Measurements from ENCODE around the gene PACSIN1. TPM values are rescaled to one million over a fixed set of nuclear protein-coding genes. Genes with fewer than 3 reads are reported as not detected.
A peak's percentile ranks its signal among the peaks of the same experiment; 100 is the strongest.

Gene PACSIN1
- total and polyA plus RNA-seq, 10 of the 15 experiments (the other 5 are each of a cell fraction or from before 2014, with no cell fraction given): 0.50 to 9.4 (median 2.8) TPM

- intact Hi-C loops (cut with micrococcal nuclease; ENCODE audit: unreplicated experiment): no loop called here
- ChIA-PET RAD21 (ENCODE audit: unreplicated experiment) (no interaction called here), CTCF (interaction anchor here (1.0 kb wide), 1 partner anchor 9 kb away, joined by 3 read pairs; no protein-coding TSS in a partner anchor), SMC1A (ENCODE audit: uncharacterized antibody, unreplicated experiment) (interaction anchor here (0.6 kb wide), 1 partner anchor 420 kb away, joined by 3 read pairs; no protein-coding TSS in a partner anchor), POLR2A (no interaction called here)
- Histone ChIP-seq H3K9ac (ENCODE audit: control insufficient read depth, insufficient read depth, low read length) (no peak overlapping the region), H3K4me1 (ENCODE audit: control insufficient read depth, insufficient read depth, low read length) (no peaks in the 10 kb centered on the region), H3K36me3 (ENCODE audit: control insufficient read depth in 2 of 2, insufficient read depth in 2 of 2, low read length in 1 of 2) (no peaks in the 10 kb centered on the region), H3K4me2 (ENCODE audit: control insufficient read depth, insufficient read depth) (no peak overlapping the region), H4K20me1 (ENCODE audit: control insufficient read depth, insufficient read depth) (no peaks in the 10 kb centered on the region), H3K27me3 (replicated peaks in 1 of 2; ENCODE audit: control insufficient read depth in 2 of 2, insufficient read depth in 2 of 2, low read length in 1 of 2) (no peaks in the 10 kb centered on the region), H3K79me2 (ENCODE audit: control insufficient read depth, insufficient read depth, low read length) (no peaks in the 10 kb centered on the region), H3K27ac (ENCODE audit: control insufficient read depth, insufficient read depth) (no peak overlapping the region), H3K4me3 (no peak overlapping the region), H3K9me3 (replicated peaks; ENCODE audit: control insufficient read depth, insufficient read depth, low read length) (no peaks in the 10 kb centered on the region), H2AFZ (ENCODE audit: control insufficient read depth, low read depth, low read length) (no peak overlapping the region)
- in situ Hi-C loops (cut with MboI): loop anchor here (10.0 kb wide), 1 partner anchor 684 kb away; no protein-coding TSS in a partner anchor
- no peak for FAIRE-seq
- DNase-seq (ENCODE audit: low read depth, low spot score): no peak
- no TSS peak for BruUV-seq (replicated peaks)
- WGBS (ENCODE audit: insufficient coverage, insufficient replicate concordance, low lambda C conversion rate, missing lambda C conversion rate): 93% methylated on average over 1 of the region's 1 CpG
- ATAC-seq: no peak
- TF ChIP-seq RUNX3 (IDR thresholded peaks at IDR 0.05; ENCODE audit: low read length) (no peak), POLR2A (IDR thresholded peaks at IDR 0.05; ENCODE audit: low read depth, low read length) (no peak), SMARCA5 (IDR thresholded peaks at IDR 0.05) (no peak), CBX3 (IDR thresholded peaks at IDR 0.05; ENCODE audit: borderline replicate concordance, low read depth) (no peak), EP300 (IDR thresholded peaks at IDR 0.05; ENCODE audit: borderline replicate concordance in 1 of 2, control insufficient read depth in 1 of 2, low read depth in 2 of 2, low read length in 2 of 2) (no peak), TARDBP (IDR thresholded peaks at IDR 0.05; ENCODE audit: borderline replicate concordance) (no peak), SMAD1 (IDR thresholded peaks at IDR 0.05; ENCODE audit: low read depth, partially characterized antibody) (no peak)
Observed at GRCh38 chr6:34451192-34451591, 14.7 kb upstream of the PACSIN1 start.

GRCh38 chr6:34455831-34456230 is 10.0 kb upstream of the PACSIN1 start:
- no peak overlapping the region for H3K9ac ChIP-seq (ENCODE audit: control insufficient read depth, insufficient read depth, low read length)
- no peaks in the 10 kb centered on the region for H3K27me3 ChIP-seq (replicated peaks in 1 of 2; ENCODE audit: control insufficient read depth in 2 of 2, insufficient read depth in 2 of 2, low read length in 1 of 2)
- no TSS peak for BruUV-seq (replicated peaks)
- no peak overlapping the region for H3K27ac ChIP-seq (ENCODE audit: control insufficient read depth, insufficient read depth)
- H3K4me1 ChIP-seq (ENCODE audit: control insufficient read depth, insufficient read depth, low read length): no peaks in the 10 kb centered on the region; the same call in 1 of the 2 replicates
- CTCF ChIA-PET: interaction anchor here (2.2 to 8.7 kb wide), 2 partner anchors 41 to 154 kb away, joined by 6 to 198 read pairs; no protein-coding TSS in a partner anchor
- no peaks in the 10 kb centered on the region for H3K36me3 ChIP-seq (ENCODE audit: control insufficient read depth in 2 of 2, insufficient read depth in 2 of 2, low read length in 1 of 2)
- peak; percentile 27; the same call in 1 of the 3 replicates for ATAC-seq
- H4K20me1 ChIP-seq (ENCODE audit: control insufficient read depth, insufficient read depth): no peaks in the 10 kb centered on the region
- no peaks in the 10 kb centered on the region for H3K79me2 ChIP-seq (ENCODE audit: control insufficient read depth, insufficient read depth, low read length)
- H3K4me2 ChIP-seq (ENCODE audit: control insufficient read depth, insufficient read depth): no peak overlapping the region
- intact Hi-C loops (cut with micrococcal nuclease; ENCODE audit: unreplicated experiment) (no loop called here), in situ Hi-C loops (cut with MboI) (loop anchor here (5.0 to 10.0 kb wide), 2 partner anchors 151 to 679 kb away; no protein-coding TSS in a partner anchor)
- POLR2A ChIA-PET: no interaction called here
- H2AFZ ChIP-seq (ENCODE audit: control insufficient read depth, low read depth, low read length): no peak overlapping the region
- no peaks in the 10 kb centered on the region for H3K9me3 ChIP-seq (replicated peaks; ENCODE audit: control insufficient read depth, insufficient read depth, low read length)
- WGBS (ENCODE audit: insufficient coverage, insufficient replicate concordance, low lambda C conversion rate, missing lambda C conversion rate): no CpG with 5 or more reads among the region's 1 CpG
- no peak overlapping the region for H3K4me3 ChIP-seq
- no peak for DNase-seq (ENCODE audit: low read depth, low spot score)
- RAD21 ChIA-PET (ENCODE audit: unreplicated experiment): interaction anchor here (0.7 kb wide), 1 partner anchor 45 kb away, joined by 3 read pairs; no protein-coding TSS in a partner anchor
- no peak for FAIRE-seq
- SMC1A ChIA-PET (ENCODE audit: uncharacterized antibody, unreplicated experiment): interaction anchor here (0.6 to 1.8 kb wide), 4 partner anchors 12 to 207 kb away, joined by 3 to 4 read pairs (median 4); partner anchors contain the start of gene SMIM29
- no peak for TF ChIP-seq BCL11A (IDR thresholded peaks at IDR 0.05; ENCODE audit: low read depth, low read length)
- no peak for TF ChIP-seq CTCF (IDR thresholded peaks at IDR 0.05 in 2 of 3, conservative IDR thresholded peaks at IDR 0.05 in 1 of 3; ENCODE audit: control insufficient read depth in 2 of 3, extremely low read depth in 1 of 3, insufficient read depth in 1 of 3, low read depth in 3 of 3, low read length in 3 of 3)
- no peak for TF ChIP-seq E2F4 (IDR thresholded peaks at IDR 0.05; ENCODE audit: low read depth, low read length)
- TF ChIP-seq EED (IDR thresholded peaks at IDR 0.05; ENCODE audit: low read depth): no peak
- no peak for TF ChIP-seq ZNF384 (IDR thresholded peaks at IDR 0.05; ENCODE audit: borderline replicate concordance, low read depth, low read length)

Measured in GM12878 (cell line).